SU-DHL-6 (cell line): ENCODE results near the gene WDR54.

ENCODE experiments used
- H2AFZ ChIP-seq: fragments of 200-600 bp; sonication (generic); 2 replicates; pipeline ENCODE4 v1.6.1; 2014; ENCODE audit warnings: low read depth, mild to moderate bottlenecking, moderate library complexity, mixed read lengths, antibody characterized with exemption, low read length; ENCODE audit not compliant: severe bottlenecking
- H3F3A ChIP-seq: fragments of 200-600 bp; shearing (Covaris generic); 2 replicates; pipeline ENCODE4 v1.6.0; 2016; ENCODE audit warnings: antibody characterized with exemption, mild to moderate bottlenecking; ENCODE audit not compliant: insufficient read depth
- H3K27ac ChIP-seq: fragments of 200-600 bp; sonication (generic); 2 replicates; pipeline ENCODE4 v1.5.1; 2016; ENCODE audit warnings: low read depth, mild to moderate bottlenecking, low read length, moderate library complexity, mixed read lengths
- H3K27me3 ChIP-seq: fragments of 200-600 bp; sonication (generic), shearing (Covaris generic); 2 replicates; pipeline ENCODE4 v1.6.0; 2014; ENCODE audit warnings: mild to moderate bottlenecking, low read length
- H3K36me3 ChIP-seq: fragments of 200-600 bp; sonication (generic); 2 replicates; pipeline ENCODE4 v1.6.1; 2014; ENCODE audit warnings: mild to moderate bottlenecking, low read length, mixed read lengths
- H3K4me2 ChIP-seq: fragments of 300-600, 200-600 bp; shearing (Covaris generic), sonication (generic); 2 replicates; pipeline ENCODE4 v1.6.0; 2014; ENCODE audit warnings: low read length, low read depth, mild to moderate bottlenecking; ENCODE audit not compliant: poor library complexity, severe bottlenecking
- H3K4me3 ChIP-seq: fragments of 200-600 bp; sonication (generic); 2 replicates; pipeline ENCODE4 v1.5.1; 2014; ENCODE audit warnings: antibody characterized with exemption, low read length, mild to moderate bottlenecking, mixed read lengths; ENCODE audit not compliant: insufficient read depth, poor library complexity, severe bottlenecking
- H3K79me2 ChIP-seq: fragments of 200-600 bp; sonication (generic); 2 replicates; pipeline ENCODE4 v1.6.1; 2014; ENCODE audit warnings: mild to moderate bottlenecking, low read length, moderate library complexity; ENCODE audit not compliant: insufficient read depth
- H3K9ac ChIP-seq: fragments of 200-600 bp; sonication (generic); 2 replicates; pipeline ENCODE4 v1.7.0; 2014; ENCODE audit warnings: mild to moderate bottlenecking, low read length
- H3K9me2 ChIP-seq: fragments of 200-600 bp; sonication (generic); replicated peaks from 2 replicates; pipeline ENCODE4 v1.6.1; 2014; ENCODE audit warnings: low read length; ENCODE audit not compliant: insufficient read depth
- H3K9me3 ChIP-seq: fragments of 200-600 bp; sonication (generic); 2 replicates; pipeline ENCODE4 v1.6.1; 2014; ENCODE audit warnings: low read length, mixed read lengths; ENCODE audit not compliant: insufficient read depth
- H4K20me1 ChIP-seq: fragments of 200-600 bp; sonication (generic); 2 replicates; pipeline ENCODE4 v1.6.1; 2014; ENCODE audit warnings: low read depth, mild to moderate bottlenecking, antibody characterized with exemption, low read length, moderate library complexity, mixed read lengths
- EZH2phosphoT487 ChIP-seq: fragments of 200-600 bp; sonication (generic), shearing (Covaris generic); conservative IDR thresholded peaks from 2 replicates; pipeline ENCODE4 v1.6.1; 2018; ENCODE audit warnings: mild to moderate bottlenecking, antibody characterized with exemption, low read length, moderate library complexity, mixed read lengths
- TF ChIP-seq, protein P1 (sequence below): fragments of 200-600 bp; sonication (generic); IDR thresholded peaks from one replicate; pipeline ENCODE4 v1.5.1; 2017; ENCODE audit warnings: antibody characterized with exemption, mild to moderate bottlenecking, low read length, moderate library complexity; ENCODE audit not compliant: insufficient read depth, poor library complexity, severe bottlenecking

The WDR54 gene

GRCh38 chr2:74447230-74447999 lies 25.9 kb downstream of the WDR54 start:
- Histone ChIP-seq H3K9me2 (no peaks in the 10 kb centered on the region), H3K36me3 (no peaks in the 10 kb centered on the region), H4K20me1 (no peaks in the 10 kb centered on the region), H2AFZ (no peak overlapping the region), H3K9ac (no peak overlapping the region), H3K79me2 (no peaks in the 10 kb centered on the region), H3K27me3 (no peaks in the 10 kb centered on the region), H3K9me3 (no peaks in the 10 kb centered on the region), H3K4me3 (no peak overlapping the region), H3K27ac (no peak overlapping the region), H3K4me2 (no peak overlapping the region), H3F3A (peaks cover 2% of the 10 kb centered on the region; the same call in 1 of the 2 replicates)
- TF ChIP-seq, protein P1, sequence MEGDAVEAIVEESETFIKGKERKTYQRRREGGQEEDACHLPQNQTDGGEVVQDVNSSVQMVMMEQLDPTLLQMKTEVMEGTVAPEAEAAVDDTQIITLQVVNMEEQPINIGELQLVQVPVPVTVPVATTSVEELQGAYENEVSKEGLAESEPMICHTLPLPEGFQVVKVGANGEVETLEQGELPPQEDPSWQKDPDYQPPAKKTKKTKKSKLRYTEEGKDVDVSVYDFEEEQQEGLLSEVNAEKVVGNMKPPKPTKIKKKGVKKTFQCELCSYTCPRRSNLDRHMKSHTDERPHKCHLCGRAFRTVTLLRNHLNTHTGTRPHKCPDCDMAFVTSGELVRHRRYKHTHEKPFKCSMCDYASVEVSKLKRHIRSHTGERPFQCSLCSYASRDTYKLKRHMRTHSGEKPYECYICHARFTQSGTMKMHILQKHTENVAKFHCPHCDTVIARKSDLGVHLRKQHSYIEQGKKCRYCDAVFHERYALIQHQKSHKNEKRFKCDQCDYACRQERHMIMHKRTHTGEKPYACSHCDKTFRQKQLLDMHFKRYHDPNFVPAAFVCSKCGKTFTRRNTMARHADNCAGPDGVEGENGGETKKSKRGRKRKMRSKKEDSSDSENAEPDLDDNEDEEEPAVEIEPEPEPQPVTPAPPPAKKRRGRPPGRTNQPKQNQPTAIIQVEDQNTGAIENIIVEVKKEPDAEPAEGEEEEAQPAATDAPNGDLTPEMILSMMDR = no peak
- no peak for TF ChIP-seq EZH2phosphoT487

- no peak overlapping the region for H3K4me2 ChIP-seq
- H3K4me3 ChIP-seq = no peak overlapping the region
- no peaks in the 10 kb centered on the region for H3K79me2 ChIP-seq
Measured at GRCh38 chr2:74448771-74449170, 27.2 kb downstream of the WDR54 start.

GRCh38 chr2:74450570-74451190 lies 29.1 kb downstream of the WDR54 start:
- no peak overlapping the region for H2AFZ ChIP-seq
- no peaks in the 10 kb centered on the region for H3K27me3 ChIP-seq
- no peak for TF ChIP-seq EZH2phosphoT487
- TF ChIP-seq, protein P1 = no peak

More at GRCh38 chr2:74448771-74449170, 27.2 kb downstream of the WDR54 start:
- H2AFZ ChIP-seq = no peak overlapping the region
- TF ChIP-seq EZH2phosphoT487 = no peak
- TF ChIP-seq, protein P1 = no peak
- no peaks in the 10 kb centered on the region for H4K20me1 ChIP-seq
- no peaks in the 10 kb centered on the region for H3K9me2 ChIP-seq
- no peak overlapping the region for H3K9ac ChIP-seq
- no peaks in the 10 kb centered on the region for H3K36me3 ChIP-seq
- H3K9me3 ChIP-seq = no peaks in the 10 kb centered on the region
- H3K27ac ChIP-seq = no peak overlapping the region
- H3K27me3 ChIP-seq = no peaks in the 10 kb centered on the region
- peaks cover 15% of the 10 kb centered on the region; the same call in 1 of the 2 replicates for H3F3A ChIP-seq

More at GRCh38 chr2:74450570-74451190, 29.1 kb downstream of the WDR54 start:
- no peaks in the 10 kb centered on the region for H4K20me1 ChIP-seq
- H3K9me3 ChIP-seq = no peaks in the 10 kb centered on the region
- H3F3A ChIP-seq = peaks cover 15% of the 10 kb centered on the region; the same call in 1 of the 2 replicates
- H3K36me3 ChIP-seq = no peaks in the 10 kb centered on the region
- H3K4me3 ChIP-seq = no peak overlapping the region
- 0 out of 2 replicates have a peak, but pooled peaks cover 1% of the 10 kb centered on the region for H3K79me2 ChIP-seq
- no peak overlapping the region for H3K9ac ChIP-seq
- H3K4me2 ChIP-seq = no peak overlapping the region
- no peak overlapping the region for H3K27ac ChIP-seq
- H3K9me2 ChIP-seq = no peaks in the 10 kb centered on the region
